WTC11 (cell line): ENCODE measurements around the gene DRGX.

Source experiments
- GTF2I ChIP-seq: fragments of 250-450 bp; sonication (Bioruptor Pico); conservative IDR thresholded peaks from 2 replicates; pipeline ENCODE4 v1.4.0; 2021; ENCODE audit warnings: mild to moderate bottlenecking
- JUN ChIP-seq: sonication (generic); formaldehyde crosslinking; IDR thresholded peaks from 2 replicates; pipeline ENCODE4 v1.8.0; 2023; ENCODE audit warnings: mild to moderate bottlenecking, missing genetic modification reagents
- MXD4 ChIP-seq: fragments of 250-450 bp; sonication (Bioruptor Pico); IDR thresholded peaks from 2 replicates; pipeline ENCODE4 v1.8.0; 2021; ENCODE audit warnings: mild to moderate bottlenecking, moderate library complexity, borderline replicate concordance
- NFE2L1 ChIP-seq: sonication (generic); formaldehyde crosslinking; IDR thresholded peaks from 2 replicates; pipeline ENCODE4 v1.8.1; 2023; ENCODE audit warnings: missing genetic modification reagents
- NR3C1 ChIP-seq: sonication (generic); formaldehyde crosslinking; conservative IDR thresholded peaks from 2 replicates; pipeline ENCODE4 v1.8.1; 2023; ENCODE audit warnings: low read depth, mild to moderate bottlenecking, missing genetic modification reagents
- SP1 ChIP-seq: sonication (generic); formaldehyde crosslinking; conservative IDR thresholded peaks from 2 replicates; pipeline ENCODE4 v1.8.1; 2022; ENCODE audit warnings: missing genetic modification reagents
- TCF7 ChIP-seq: sonication (generic); formaldehyde crosslinking; IDR thresholded peaks from 2 replicates; pipeline ENCODE4 v1.8.0; 2022; ENCODE audit warnings: mild to moderate bottlenecking, low read depth, missing genetic modification reagents, moderate library complexity
- TP53 ChIP-seq: sonication (generic); formaldehyde crosslinking; IDR thresholded peaks from 2 replicates; pipeline ENCODE4 v1.8.1; 2023; ENCODE audit warnings: mild to moderate bottlenecking, missing genetic modification reagents
- TF ChIP-seq, protein P1 (sequence below): fragments of 200-600 bp; IDR thresholded peaks from 2 replicates; pipeline ENCODE4 v1.8.0; 2022; ENCODE audit warnings: antibody characterized with exemption

DNA sequence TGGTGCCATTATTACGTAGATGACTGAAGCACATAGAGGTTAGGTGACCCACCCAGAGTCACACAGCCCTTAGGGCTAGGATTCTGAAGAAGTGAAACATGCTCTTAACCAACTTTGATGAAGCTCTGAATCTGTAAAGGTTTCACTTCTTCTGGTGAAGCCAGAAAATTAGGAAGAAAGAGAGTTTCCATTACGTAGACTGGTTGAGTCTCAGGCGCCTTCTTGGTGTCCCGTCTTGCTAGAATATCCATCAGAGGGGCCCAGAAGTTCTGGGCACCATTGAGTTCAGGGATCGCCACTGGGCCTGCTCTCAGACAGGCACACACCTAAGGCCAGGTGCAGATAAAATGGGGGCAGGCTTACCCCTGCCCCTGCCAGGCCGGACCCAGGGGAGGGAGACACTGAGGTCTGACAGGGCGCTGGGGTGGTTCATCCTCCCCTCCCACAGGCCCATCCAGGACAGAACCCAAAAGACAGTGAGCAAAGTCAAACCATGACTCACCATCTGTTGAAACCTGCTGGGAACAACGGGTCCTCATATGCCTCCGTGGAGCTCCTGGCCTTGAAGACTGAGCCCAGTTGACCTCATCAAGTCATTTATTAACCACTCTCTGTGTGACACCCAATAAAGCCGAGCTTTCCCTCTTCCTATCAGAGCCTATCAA lies 33.2 kb downstream of the DRGX start:
- TF ChIP-seq GTF2I (CRISPR knock-in tag) (no peak), TP53 (CRISPR knock-in tag) (no peak), MXD4 (CRISPR knock-in tag) (no peak), NR3C1 (CRISPR knock-in tag) (no peak), JUN (CRISPR knock-in tag) (no peak), TCF7 (no peak), NFE2L1 (no peak), SP1 (CRISPR knock-in tag) (no peak)
- TF ChIP-seq, protein P1, sequence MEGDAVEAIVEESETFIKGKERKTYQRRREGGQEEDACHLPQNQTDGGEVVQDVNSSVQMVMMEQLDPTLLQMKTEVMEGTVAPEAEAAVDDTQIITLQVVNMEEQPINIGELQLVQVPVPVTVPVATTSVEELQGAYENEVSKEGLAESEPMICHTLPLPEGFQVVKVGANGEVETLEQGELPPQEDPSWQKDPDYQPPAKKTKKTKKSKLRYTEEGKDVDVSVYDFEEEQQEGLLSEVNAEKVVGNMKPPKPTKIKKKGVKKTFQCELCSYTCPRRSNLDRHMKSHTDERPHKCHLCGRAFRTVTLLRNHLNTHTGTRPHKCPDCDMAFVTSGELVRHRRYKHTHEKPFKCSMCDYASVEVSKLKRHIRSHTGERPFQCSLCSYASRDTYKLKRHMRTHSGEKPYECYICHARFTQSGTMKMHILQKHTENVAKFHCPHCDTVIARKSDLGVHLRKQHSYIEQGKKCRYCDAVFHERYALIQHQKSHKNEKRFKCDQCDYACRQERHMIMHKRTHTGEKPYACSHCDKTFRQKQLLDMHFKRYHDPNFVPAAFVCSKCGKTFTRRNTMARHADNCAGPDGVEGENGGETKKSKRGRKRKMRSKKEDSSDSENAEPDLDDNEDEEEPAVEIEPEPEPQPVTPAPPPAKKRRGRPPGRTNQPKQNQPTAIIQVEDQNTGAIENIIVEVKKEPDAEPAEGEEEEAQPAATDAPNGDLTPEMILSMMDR: no peak
